HCT116 (cell line): ENCODE data around the gene CEACAM1.

ENCODE experiments used
- EZH2 ChIP-seq: fragments of 200-600 bp; sonication (generic); IDR thresholded peaks from 2 replicates; pipeline ENCODE4 v1.6.1; 2017; ENCODE audit warnings: antibody characterized with exemption, mixed run types
- JUND ChIP-seq: IDR thresholded peaks from 2 replicates; pipeline ENCODE4 v1.6.1; 2012
- POLR2A ChIP-seq: IDR thresholded peaks from 2 replicates; pipeline ENCODE4 v1.7.0; 2011; ENCODE audit warnings: borderline replicate concordance; ENCODE audit not compliant: insufficient read depth, insufficient read length; ENCODE audit errors: extremely low read depth
- RAD21 ChIP-seq: IDR thresholded peaks from 2 replicates; pipeline ENCODE4 v1.6.1; 2012; ENCODE audit warnings: low read depth, mild to moderate bottlenecking

DNA sequence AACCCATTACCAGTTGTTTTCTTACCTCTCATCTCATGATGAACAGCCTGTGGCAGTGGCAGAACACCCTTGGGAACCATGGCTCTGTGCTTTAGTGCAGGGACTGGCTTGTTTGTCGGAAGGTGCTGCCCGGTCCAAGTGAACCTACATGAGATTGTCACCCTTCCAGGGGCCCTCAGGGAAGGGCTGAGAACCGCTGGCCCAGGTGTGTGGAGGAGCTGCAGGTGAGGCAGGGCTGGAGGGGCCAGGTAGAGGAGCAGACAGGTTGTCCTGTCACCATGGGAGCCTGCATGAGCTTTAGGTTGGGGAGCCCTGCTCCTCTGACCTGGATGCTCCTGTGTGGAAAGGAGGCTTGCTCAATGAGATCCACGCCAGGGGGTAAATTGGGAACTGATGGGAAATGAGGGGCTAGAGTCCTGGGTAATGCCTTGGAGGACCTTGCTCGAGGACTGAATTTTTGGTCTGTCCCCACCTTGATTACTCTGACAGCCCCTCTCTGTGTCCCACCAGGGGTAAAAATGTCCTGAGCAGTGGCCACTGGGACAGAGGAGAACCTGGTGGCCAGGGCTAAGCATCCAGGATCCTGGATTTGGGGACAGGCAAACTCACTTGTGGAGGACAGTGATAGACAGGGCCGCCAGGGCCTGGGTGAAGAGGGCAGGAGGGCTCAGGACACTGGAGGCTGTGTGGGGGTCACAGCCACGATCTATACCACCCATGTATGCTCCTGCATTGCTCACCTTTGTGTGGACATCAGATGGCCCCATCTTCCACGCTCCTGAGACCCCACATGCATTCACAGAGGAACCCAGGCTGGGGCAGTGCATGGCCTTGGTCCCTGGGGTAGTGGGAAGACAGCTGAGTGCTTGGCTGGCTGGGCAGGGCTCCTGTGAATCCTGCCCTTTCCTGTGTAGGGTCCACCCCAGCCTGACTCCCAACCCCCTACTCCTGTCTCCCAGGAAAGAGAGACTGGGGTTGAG lies 24.1 kb upstream of the CEACAM1 start:
- TF ChIP-seq EZH2: no peak
- no peak for TF ChIP-seq POLR2A
- TF ChIP-seq RAD21: no peak
- TF ChIP-seq JUND: no peak
